Retinal pigment epithelial cell (primary cell): ENCODE results near the gene LINS1.

Experiments used
- DNase-seq: peaks from one replicate; pipeline ENCODE4 v3.0.0-alpha.2; 2010; ENCODE audit warnings: low read depth
- H3K4me3 ChIP-seq: 2 replicates; pipeline ENCODE4 v1.5.1; 2011; ENCODE audit warnings: mild to moderate bottlenecking, low read length, control low read depth, moderate library complexity
- CTCF ChIP-seq: conservative IDR thresholded peaks from 2 replicates; pipeline ENCODE4 v1.5.1; 2011; ENCODE audit warnings: low read depth, low read length, control low read depth, inconsistent platforms

LINS1 gene

DNA sequence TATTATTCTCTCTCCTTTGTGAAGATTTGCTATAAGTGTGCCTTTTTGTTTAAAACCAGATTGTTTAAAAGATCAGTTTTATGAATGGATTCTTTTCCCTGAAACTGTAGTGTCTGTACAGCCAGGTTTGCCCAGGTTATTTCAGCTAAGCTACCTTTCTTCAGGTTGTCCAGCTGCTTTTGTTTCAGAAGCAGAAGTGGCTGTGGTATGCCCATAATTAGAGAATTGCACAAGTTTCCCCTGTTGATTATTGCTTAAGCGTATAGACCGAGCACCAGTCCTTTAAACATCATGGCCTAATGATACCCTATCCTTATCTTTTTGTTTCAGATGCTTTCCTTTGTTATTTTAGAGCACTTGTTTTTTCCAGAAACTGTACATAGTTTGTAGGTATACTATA lies 10.6 kb upstream of the LINS1 start:
- TF ChIP-seq CTCF: no peak
- H3K4me3 ChIP-seq: no peak overlapping the region
- no peak for DNase-seq

- no peak for DNase-seq
These were observed 924 bp upstream of the LINS1 start for GRCh38 chr15:100602823-100603393.

DNA sequence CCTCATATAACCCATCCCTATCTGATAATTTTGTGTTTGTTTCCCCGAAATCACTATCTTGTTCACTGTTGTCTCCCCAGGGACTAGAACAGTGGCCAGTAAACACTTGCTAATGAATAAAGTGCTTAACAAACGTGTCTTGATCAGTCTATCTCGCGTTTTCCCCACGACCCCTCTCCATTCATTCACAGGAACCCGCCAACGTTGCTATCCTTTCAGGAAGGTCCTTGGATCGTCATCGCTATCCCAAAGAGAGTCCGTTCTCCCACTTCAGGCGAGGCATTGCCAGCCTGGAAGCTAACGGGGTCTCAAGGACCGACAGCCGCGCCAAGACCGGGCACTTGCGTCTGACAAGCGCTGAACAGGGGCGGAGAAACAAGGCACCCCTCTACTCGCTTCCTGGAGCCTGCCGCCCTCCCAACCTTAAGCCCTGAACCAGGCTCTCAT lies 344 bp downstream of the LINS1 start:
- DNase-seq: no peak
- TF ChIP-seq CTCF: no peak
- H3K4me3 ChIP-seq: peak overlapping the region; percentile 98

More at GRCh38 chr15:100602823-100603393, 924 bp upstream of the LINS1 start:
- peak overlapping the region; percentile 97 for H3K4me3 ChIP-seq
- no peak for TF ChIP-seq CTCF

DNA sequence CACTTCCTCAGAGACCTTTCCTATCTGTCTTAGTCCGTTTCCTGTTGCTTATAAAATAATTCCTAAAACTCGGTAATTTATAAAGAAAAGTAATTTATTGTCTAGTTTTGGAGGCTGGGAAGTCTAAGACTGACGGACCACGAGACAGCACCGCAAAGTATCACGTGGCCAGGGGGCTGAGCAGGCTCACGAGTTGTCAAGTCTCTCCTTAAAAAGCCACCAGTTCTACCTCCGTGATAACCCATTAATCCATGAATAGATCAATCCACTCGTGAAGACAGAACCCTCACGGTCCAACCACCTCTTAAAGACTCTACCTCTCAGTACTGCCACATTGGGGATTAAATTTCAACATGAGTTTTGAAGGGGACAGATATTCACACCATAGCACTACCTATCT lies 821 bp downstream of the LINS1 start:
- no peak for DNase-seq
- no peak for TF ChIP-seq CTCF
- H3K4me3 ChIP-seq: peak overlapping the region; percentile 98

DNA sequence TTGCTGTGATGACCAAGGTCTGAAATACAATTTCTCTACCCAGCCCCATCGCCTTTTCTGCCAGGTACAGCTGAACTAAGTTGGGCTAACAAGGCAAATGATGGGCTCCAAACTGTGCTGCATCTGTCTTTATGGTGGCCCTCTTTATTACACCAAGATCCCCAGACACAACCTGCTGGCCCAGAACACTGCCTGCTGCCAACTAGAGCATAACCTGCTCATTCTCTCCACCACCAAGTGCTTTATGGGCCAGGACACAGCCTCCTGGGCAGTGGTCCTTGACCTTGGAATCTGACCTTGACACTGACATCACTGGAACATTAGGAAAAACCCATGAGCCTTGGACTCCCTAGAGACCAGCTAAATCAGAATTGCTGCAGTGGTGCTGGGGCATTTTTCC lies 3.3 kb downstream of the LINS1 start:
- DNase-seq: no peak
- no peak for TF ChIP-seq CTCF
- no peak overlapping the region for H3K4me3 ChIP-seq

- no peak overlapping the region for H3K4me3 ChIP-seq
- TF ChIP-seq CTCF: no peak
These were observed 4.1 kb downstream of the LINS1 start for GRCh38 chr15:100597862-100598261.

GRCh38 chr15:100596792-100597191 lies 5.2 kb downstream of the LINS1 start:
- no peak for TF ChIP-seq CTCF
- no peak for DNase-seq
- no peak overlapping the region for H3K4me3 ChIP-seq

More at GRCh38 chr15:100597862-100598261, 4.1 kb downstream of the LINS1 start:
- DNase-seq: no peak
